Stomach (tissue), 9 donors: ENCODE data around the gene PRKCA. TPM values are rescaled to one million over a fixed set of nuclear protein-coding genes. Genes with fewer than 3 reads are reported as not detected.

ENCODE experiments used
- DNase-seq, 2 donors: peaks; one replicate each; pipeline versions ENCODE4 v3.0.0 to v3.0.0-alpha.2; 2013 to 2019
- H3K27ac ChIP-seq, 5 donors: fragments of 200-600 bp in 4 of 5; sonication (generic) in 4 of 5; one replicate each; pipeline ENCODE4 v1.5.1; 2013 to 2019; ENCODE audit warnings: mild to moderate bottlenecking in 1 of 5, moderate library complexity in 1 of 5
- H3K27me3 ChIP-seq, 3 donors: fragments of 200-600 bp; sonication (generic); one replicate each; pipeline ENCODE4 v1.5.1; 2017 to 2019; ENCODE audit warnings: mixed run types in 1 of 3
- H3K36me3 ChIP-seq, 4 donors: fragments of 200-600 bp; sonication (generic); 1 replicate in 3 of 4; 2 replicates in 1 of 4; pipeline ENCODE4 v1.5.1; 2016 to 2019
- H3K4me1 ChIP-seq, 4 donors: fragments of 200-600 bp; sonication (generic); one replicate each; pipeline ENCODE4 v1.5.1; 2016 to 2019
- H3K4me3 ChIP-seq, 4 donors: fragments of 200-600 bp; sonication (generic) in 3 of 4; one replicate each; pipeline ENCODE4 v1.5.1; 2016 to 2019; ENCODE audit warnings: mild to moderate bottlenecking in 1 of 4
- H3K9me3 ChIP-seq, 4 donors: fragments of 200-600 bp; sonication (generic); one replicate each; pipeline ENCODE4 v1.5.1; 2016 to 2019
- EP300 ChIP-seq: sonication (generic); formaldehyde crosslinking; IDR thresholded peaks from one replicate; pipeline ENCODE4 v1.6.1; 2017; ENCODE audit warnings: antibody characterized with exemption
- POLR2A ChIP-seq, 4 donors: fragments of 450-650 bp; IDR thresholded peaks; one replicate each; pipeline ENCODE4 v1.6.1; 2016; ENCODE audit warnings: antibody characterized with exemption in 4 of 4, control low read depth in 2 of 4, mild to moderate bottlenecking in 1 of 4, moderate library complexity in 1 of 4
- POLR2AphosphoS5 ChIP-seq, 3 donors: sonication (generic); formaldehyde crosslinking; IDR thresholded peaks; one replicate each; pipeline ENCODE4 v1.6.1; 2016; ENCODE audit warnings: antibody characterized with exemption in 3 of 3
- WGBS, 5 donors: extraction: QIAGEN DNeasy Blood & Tissue Kit in 3 of 5; methylation state at CpG; one replicate each; pipeline versions ENCODE4 v1.1.5 to v1.1.7; 2013 to 2018; 5-methylcytosine and 5-hydroxymethylcytosine counted together
- intact Hi-C: fragments of 100-400 bp; cut with DNase I; formaldehyde crosslinking; loops from one replicate; pipeline ENCODE4 v1.15.1; 2023; ENCODE audit warnings: low total_unique reads
- polyA plus RNA-seq, 3 donors: library from polyadenylated mRNA; stranded (reverse); fragments of 200-250 nt; gene quantifications; one replicate each; pipeline ENCODE4 v1.2.3, GENCODE V29; 2013
- total RNA-seq, 5 donors: library from RNA; depleted of rRNA; stranded (reverse); fragments of >200 nt; gene quantifications; one replicate each; pipeline versions ENCODE4 v1.1.0 to v1.2.3, GENCODE V29; 2014 to 2016
- TF ChIP-seq, protein P1 (sequence below), 7 experiments: fragments of 450-650 bp in 4 of 7; fragments of 200-600 bp in 3 of 7; sonication (generic) in 3 of 7; IDR thresholded peaks; one replicate each; pipeline ENCODE4 v1.5.1; 2016 to 2019; ENCODE audit warnings: antibody characterized with exemption in 7 of 7, control low read depth in 2 of 7, mild to moderate bottlenecking in 1 of 7
- donor health status: healthy with polysubstance abuse.
- donor health status: Bipolar disorder and iron deficiency.
- donor health status: healthy.

The PRKCA gene
- total and polyA plus RNA-seq, 8 donors, result 2.1 to 41.1 (median 12.2) TPM

- H3K27ac ChIP-seq, result peak overlapping the region in 4 of 5 donors; percentile 16 to 73 (median 68)
- WGBS, 5 donors, result 36 to 45% (median 40%) methylated on average over 3 of the region's 3 CpGs
These were observed 166.7 kb downstream of the PRKCA start for GRCh38 chr17:66469088-66469442.

GRCh38 chr17:66469461-66469860, 167.0 kb downstream of the PRKCA start:
- H3K4me1 ChIP-seq, result peaks cover 20 to 67% (median 45%) of the 10 kb centered on the region in 4 donors
- H3K36me3 ChIP-seq, result no peaks in the 10 kb centered on the region
- H3K9me3 ChIP-seq, result no peaks in the 10 kb centered on the region
- H3K27me3 ChIP-seq, result no peaks in the 10 kb centered on the region
- no peak overlapping the region for H3K4me3 ChIP-seq
- peak overlapping the region in 3 of 5 donors; percentile 66 to 73 (median 71) for H3K27ac ChIP-seq
- TF ChIP-seq POLR2A (IDR thresholded peaks at IDR 0.05), result no peak
- TF ChIP-seq, protein P1, sequence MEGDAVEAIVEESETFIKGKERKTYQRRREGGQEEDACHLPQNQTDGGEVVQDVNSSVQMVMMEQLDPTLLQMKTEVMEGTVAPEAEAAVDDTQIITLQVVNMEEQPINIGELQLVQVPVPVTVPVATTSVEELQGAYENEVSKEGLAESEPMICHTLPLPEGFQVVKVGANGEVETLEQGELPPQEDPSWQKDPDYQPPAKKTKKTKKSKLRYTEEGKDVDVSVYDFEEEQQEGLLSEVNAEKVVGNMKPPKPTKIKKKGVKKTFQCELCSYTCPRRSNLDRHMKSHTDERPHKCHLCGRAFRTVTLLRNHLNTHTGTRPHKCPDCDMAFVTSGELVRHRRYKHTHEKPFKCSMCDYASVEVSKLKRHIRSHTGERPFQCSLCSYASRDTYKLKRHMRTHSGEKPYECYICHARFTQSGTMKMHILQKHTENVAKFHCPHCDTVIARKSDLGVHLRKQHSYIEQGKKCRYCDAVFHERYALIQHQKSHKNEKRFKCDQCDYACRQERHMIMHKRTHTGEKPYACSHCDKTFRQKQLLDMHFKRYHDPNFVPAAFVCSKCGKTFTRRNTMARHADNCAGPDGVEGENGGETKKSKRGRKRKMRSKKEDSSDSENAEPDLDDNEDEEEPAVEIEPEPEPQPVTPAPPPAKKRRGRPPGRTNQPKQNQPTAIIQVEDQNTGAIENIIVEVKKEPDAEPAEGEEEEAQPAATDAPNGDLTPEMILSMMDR (IDR thresholded peaks at IDR 0.05), result no peak
- no peak for TF ChIP-seq EP300
- TF ChIP-seq POLR2AphosphoS5 (IDR thresholded peaks at IDR 0.05), result no peak
- intact Hi-C loops, result no loop called here
- DNase-seq, result no peak
- 72 to 92% (median 81%) methylated on average over 1 of the region's 1 CpG for WGBS, 5 donors

More at GRCh38 chr17:66469088-66469442, 166.7 kb downstream of the PRKCA start:
- Histone ChIP-seq H3K36me3 (no peaks in the 10 kb centered on the region), H3K27me3 (no peaks in the 10 kb centered on the region), H3K9me3 (no peaks in the 10 kb centered on the region), H3K4me1 (peaks cover 20 to 67% (median 44%) of the 10 kb centered on the region in 4 donors), H3K4me3 (no peak overlapping the region)
- no peak for DNase-seq
- TF ChIP-seq POLR2A (IDR thresholded peaks at IDR 0.05) (no peak), POLR2AphosphoS5 (IDR thresholded peaks at IDR 0.05) (no peak), EP300 (no peak)
- TF ChIP-seq, protein P1 (IDR thresholded peaks at IDR 0.05), result no peak
- intact Hi-C loops, result no loop called here

GRCh38 chr17:66469890-66470289, 167.5 kb downstream of the PRKCA start:
- 41 to 77% (median 73%) methylated on average over 4 of the region's 4 CpGs for WGBS, 5 donors
- no peak overlapping the region for H3K4me3 ChIP-seq
- DNase-seq, result no peak
- H3K27ac ChIP-seq, result peak overlapping the region in 3 of 5 donors; percentile 66 to 73 (median 71)
- no peaks in the 10 kb centered on the region for H3K9me3 ChIP-seq
- TF ChIP-seq POLR2A (IDR thresholded peaks at IDR 0.05) (no peak), POLR2AphosphoS5 (IDR thresholded peaks at IDR 0.05) (no peak), EP300 (no peak)
- TF ChIP-seq, protein P1 (IDR thresholded peaks at IDR 0.05), result no peak
- H3K27me3 ChIP-seq, result no peaks in the 10 kb centered on the region
- no peaks in the 10 kb centered on the region for H3K36me3 ChIP-seq
- intact Hi-C loops, result no loop called here
- H3K4me1 ChIP-seq, result peaks cover 20 to 67% (median 47%) of the 10 kb centered on the region in 4 donors

GRCh38 chr17:66472123-66472522, 169.7 kb downstream of the PRKCA start:
- intact Hi-C loops, result no loop called here
- no peaks in the 10 kb centered on the region for H3K9me3 ChIP-seq
- WGBS, 5 donors, result 88 to 94% (median 90%) methylated on average over 4 of the region's 4 CpGs
- TF ChIP-seq POLR2A (IDR thresholded peaks at IDR 0.05) (no peak), EP300 (no peak), POLR2AphosphoS5 (IDR thresholded peaks at IDR 0.05) (no peak)
- TF ChIP-seq, protein P1 (IDR thresholded peaks at IDR 0.05), result no peak
- no peak overlapping the region for H3K27ac ChIP-seq
- H3K4me3 ChIP-seq, result no peak overlapping the region
- no peaks in the 10 kb centered on the region for H3K27me3 ChIP-seq
- no peak for DNase-seq
- H3K36me3 ChIP-seq, result no peaks in the 10 kb centered on the region
- peaks cover 19 to 48% (median 32%) of the 10 kb centered on the region in 4 donors for H3K4me1 ChIP-seq
